ENCODE data around the gene NAA20.

DNA sequence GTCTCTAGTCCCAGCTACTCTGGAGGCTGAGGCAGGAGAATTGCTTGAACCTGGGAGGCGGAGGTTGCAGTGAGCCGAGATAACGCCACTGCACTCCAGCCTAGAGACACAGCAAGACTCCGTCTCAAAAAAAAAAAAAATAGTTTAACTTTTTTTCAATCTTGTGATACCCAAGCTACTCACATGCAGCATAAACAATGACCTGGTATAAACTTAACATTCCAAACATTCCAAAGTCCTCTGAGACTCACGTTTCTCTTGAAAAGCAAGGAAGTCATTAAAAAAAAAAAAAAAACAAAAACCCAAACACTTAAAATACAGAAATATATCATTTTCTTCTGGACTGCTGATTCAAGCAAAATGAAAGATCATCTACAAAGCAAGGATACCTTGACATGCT is 20.8 kb downstream of the NAA20 start:
- TF ChIP-seq, protein P1, sequence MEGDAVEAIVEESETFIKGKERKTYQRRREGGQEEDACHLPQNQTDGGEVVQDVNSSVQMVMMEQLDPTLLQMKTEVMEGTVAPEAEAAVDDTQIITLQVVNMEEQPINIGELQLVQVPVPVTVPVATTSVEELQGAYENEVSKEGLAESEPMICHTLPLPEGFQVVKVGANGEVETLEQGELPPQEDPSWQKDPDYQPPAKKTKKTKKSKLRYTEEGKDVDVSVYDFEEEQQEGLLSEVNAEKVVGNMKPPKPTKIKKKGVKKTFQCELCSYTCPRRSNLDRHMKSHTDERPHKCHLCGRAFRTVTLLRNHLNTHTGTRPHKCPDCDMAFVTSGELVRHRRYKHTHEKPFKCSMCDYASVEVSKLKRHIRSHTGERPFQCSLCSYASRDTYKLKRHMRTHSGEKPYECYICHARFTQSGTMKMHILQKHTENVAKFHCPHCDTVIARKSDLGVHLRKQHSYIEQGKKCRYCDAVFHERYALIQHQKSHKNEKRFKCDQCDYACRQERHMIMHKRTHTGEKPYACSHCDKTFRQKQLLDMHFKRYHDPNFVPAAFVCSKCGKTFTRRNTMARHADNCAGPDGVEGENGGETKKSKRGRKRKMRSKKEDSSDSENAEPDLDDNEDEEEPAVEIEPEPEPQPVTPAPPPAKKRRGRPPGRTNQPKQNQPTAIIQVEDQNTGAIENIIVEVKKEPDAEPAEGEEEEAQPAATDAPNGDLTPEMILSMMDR (IDR thresholded peaks at IDR 0.05 in 8 of 11, conservative IDR thresholded peaks at IDR 0.05 in 3 of 11): no peak
- no peak for TF ChIP-seq POLR2A (IDR thresholded peaks at IDR 0.05)
- no peak for TF ChIP-seq POLR2AphosphoS5 (IDR thresholded peaks at IDR 0.05)

Measured in spleen (tissue), 7 donors.